Choroid plexus epithelial cell (primary cell): Measurements from ENCODE around the gene DPEP2.

Experiments used
- DNase-seq: peaks from one replicate; pipeline ENCODE4 v3.0.0-alpha.2; 2010; ENCODE audit warnings: low read depth
- H3K4me3 ChIP-seq: 2 replicates; pipeline ENCODE4 v1.5.1; 2011; ENCODE audit warnings: low read depth, mild to moderate bottlenecking, control low read depth, low read length, moderate library complexity
- CTCF ChIP-seq: conservative IDR thresholded peaks from 2 replicates; pipeline ENCODE4 v1.5.1; 2011; ENCODE audit warnings: low read depth, mild to moderate bottlenecking, control low read depth, inconsistent platforms, low read length, moderate library complexity

Gene DPEP2

GRCh38 chr16:67949645-67950044 lies 49.6 kb downstream of the DPEP2 start:
- no peak for DNase-seq
- no peak overlapping the region for H3K4me3 ChIP-seq
- no peak for TF ChIP-seq CTCF

GRCh38 chr16:67948015-67948414 lies 51.3 kb downstream of the DPEP2 start:
- no peak for TF ChIP-seq CTCF
- H3K4me3 ChIP-seq: no peak overlapping the region
- DNase-seq: no peak

GRCh38 chr16:67946966-67947558 lies 52.2 kb downstream of the DPEP2 start:
- TF ChIP-seq CTCF: no peak
- H3K4me3 ChIP-seq: no peak overlapping the region
- DNase-seq: no peak

- TF ChIP-seq CTCF: no peak
- H3K4me3 ChIP-seq: no peak overlapping the region
- DNase-seq: no peak
These were observed 53.1 kb downstream of the DPEP2 start for GRCh38 chr16:67946128-67946569.

GRCh38 chr16:67945392-67945933 lies 53.8 kb downstream of the DPEP2 start:
- no peak for DNase-seq
- TF ChIP-seq CTCF: no peak
- H3K4me3 ChIP-seq: no peak overlapping the region

GRCh38 chr16:67944690-67945391 lies 54.4 kb downstream of the DPEP2 start:
- DNase-seq: no peak
- no peak for TF ChIP-seq CTCF

More at GRCh38 chr16:67944690-67945391, 54.4 kb downstream of the DPEP2 start:
- H3K4me3 ChIP-seq: no peak overlapping the region
